Activated T-cell treated with anti-CD3 and anti-CD28 coated beads, Interleukin-2, amount 50 U/mL, for 24 hours (primary cell): Measurements from ENCODE around the gene GSE1.
A peak's percentile ranks its signal among the peaks of the same experiment; 100 is the strongest.

Source experiments
- DNase-seq: peaks from one replicate; pipeline ENCODE4 v3.0.0-alpha.2; 2020
- H3K27ac Mint-ChIP-seq: 2 replicates; pipeline ENCODE4 v1.8.0; 2020; ENCODE audit warnings: mild to moderate bottlenecking, mixed read lengths
- H3K27me3 Mint-ChIP-seq: 2 replicates; pipeline ENCODE4 v1.8.0; 2020; ENCODE audit warnings: mixed read lengths
- H3K36me3 Mint-ChIP-seq: 2 replicates; pipeline ENCODE4 v1.8.0; 2020; ENCODE audit warnings: low read depth, mixed read lengths
- H3K4me1 Mint-ChIP-seq: 2 replicates; pipeline ENCODE4 v1.8.0; 2020; ENCODE audit warnings: low read depth, mixed read lengths
- H3K4me3 Mint-ChIP-seq: 2 replicates; pipeline ENCODE4 v1.8.0; 2020; ENCODE audit warnings: mild to moderate bottlenecking, moderate library complexity, mixed read lengths
- H3K9me3 Mint-ChIP-seq: 2 replicates; pipeline ENCODE4 v1.8.0; 2020; ENCODE audit warnings: mixed read lengths

Gene GSE1

DNA sequence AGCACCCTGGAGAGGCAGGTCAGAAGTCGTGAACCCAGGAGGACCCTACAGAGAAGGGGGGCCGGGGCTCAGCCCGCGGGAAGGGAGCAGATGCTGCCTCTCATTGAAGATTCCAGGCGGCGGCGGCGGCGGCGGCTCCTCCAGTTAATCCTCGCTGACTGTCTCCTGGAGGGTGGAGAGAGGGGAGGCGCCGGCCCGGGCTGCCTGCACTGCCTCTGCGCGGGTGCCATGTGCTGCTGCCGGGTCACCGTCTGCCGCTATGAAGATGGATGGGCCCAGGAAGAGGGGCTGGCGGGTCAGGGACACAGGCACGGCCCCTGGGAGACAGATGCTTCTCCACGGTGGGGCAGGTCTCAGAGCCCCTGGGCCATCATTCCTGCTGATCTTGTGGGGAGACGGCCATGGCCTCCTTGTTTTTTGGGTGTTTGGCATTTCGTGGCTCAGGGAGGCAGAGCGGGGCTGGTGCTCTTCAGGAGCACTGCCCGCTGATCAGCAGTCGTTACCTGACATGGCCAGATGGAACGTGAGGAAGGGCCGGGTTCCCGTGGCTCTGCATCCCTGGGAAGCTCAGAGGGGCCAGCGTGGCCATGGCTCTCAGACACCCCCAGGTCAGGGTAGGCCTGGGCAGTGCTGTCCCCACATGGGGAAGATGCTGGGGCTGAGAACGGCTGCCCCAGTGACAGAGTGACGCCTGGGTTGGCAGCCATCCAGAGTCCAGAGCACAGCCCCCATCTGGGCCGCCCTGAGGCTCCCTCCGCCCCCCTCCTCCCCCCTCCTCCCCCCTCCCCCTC is 39.5 kb downstream of the GSE1 start:
- no peak for DNase-seq
- H3K9me3 Mint-ChIP-seq = no peaks in the 10 kb centered on the region
- H3K27me3 Mint-ChIP-seq = no peaks in the 10 kb centered on the region
- H3K36me3 Mint-ChIP-seq = peaks cover 38% of the 10 kb centered on the region
- H3K4me1 Mint-ChIP-seq = peaks cover 5% of the 10 kb centered on the region
- H3K27ac Mint-ChIP-seq = peak overlapping the region; percentile 18
- H3K4me3 Mint-ChIP-seq = no peak overlapping the region

DNA sequence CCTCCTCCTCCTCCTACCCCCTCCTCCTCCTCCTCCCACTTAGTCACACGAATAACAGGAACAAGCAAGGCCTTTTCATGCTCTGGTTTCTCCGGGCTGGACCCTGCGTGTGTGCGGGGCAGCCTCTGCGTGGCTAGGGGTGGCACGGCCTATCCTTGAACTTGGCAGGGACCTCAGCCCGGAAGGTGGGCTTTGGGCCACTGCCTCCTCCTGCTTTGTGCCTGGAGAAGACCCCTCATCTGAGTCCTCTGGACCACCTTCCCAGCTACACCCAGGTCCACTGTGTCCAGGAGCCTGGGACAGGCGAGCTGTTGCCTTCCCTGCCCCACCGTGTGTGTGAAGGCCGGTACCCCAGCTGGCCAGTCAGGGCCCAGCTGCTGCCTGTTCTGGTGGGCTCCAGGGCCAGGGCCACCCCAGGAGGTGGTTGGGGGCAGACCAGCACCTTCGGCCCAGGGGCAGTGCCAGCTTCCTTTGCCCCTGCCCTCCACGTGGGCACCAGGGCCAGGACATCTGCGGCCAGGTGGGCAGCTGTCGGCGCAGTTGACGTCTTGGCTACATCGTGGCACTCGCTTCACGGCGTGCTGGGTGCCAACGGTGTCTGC is 40.3 kb downstream of the GSE1 start:
- H3K36me3 Mint-ChIP-seq = peaks cover 46% of the 10 kb centered on the region
- H3K4me3 Mint-ChIP-seq = no peak overlapping the region
- H3K27me3 Mint-ChIP-seq = no peaks in the 10 kb centered on the region
- no peak for DNase-seq
- H3K4me1 Mint-ChIP-seq = peaks cover 5% of the 10 kb centered on the region
- H3K27ac Mint-ChIP-seq = no peak overlapping the region
- H3K9me3 Mint-ChIP-seq = no peaks in the 10 kb centered on the region

DNA sequence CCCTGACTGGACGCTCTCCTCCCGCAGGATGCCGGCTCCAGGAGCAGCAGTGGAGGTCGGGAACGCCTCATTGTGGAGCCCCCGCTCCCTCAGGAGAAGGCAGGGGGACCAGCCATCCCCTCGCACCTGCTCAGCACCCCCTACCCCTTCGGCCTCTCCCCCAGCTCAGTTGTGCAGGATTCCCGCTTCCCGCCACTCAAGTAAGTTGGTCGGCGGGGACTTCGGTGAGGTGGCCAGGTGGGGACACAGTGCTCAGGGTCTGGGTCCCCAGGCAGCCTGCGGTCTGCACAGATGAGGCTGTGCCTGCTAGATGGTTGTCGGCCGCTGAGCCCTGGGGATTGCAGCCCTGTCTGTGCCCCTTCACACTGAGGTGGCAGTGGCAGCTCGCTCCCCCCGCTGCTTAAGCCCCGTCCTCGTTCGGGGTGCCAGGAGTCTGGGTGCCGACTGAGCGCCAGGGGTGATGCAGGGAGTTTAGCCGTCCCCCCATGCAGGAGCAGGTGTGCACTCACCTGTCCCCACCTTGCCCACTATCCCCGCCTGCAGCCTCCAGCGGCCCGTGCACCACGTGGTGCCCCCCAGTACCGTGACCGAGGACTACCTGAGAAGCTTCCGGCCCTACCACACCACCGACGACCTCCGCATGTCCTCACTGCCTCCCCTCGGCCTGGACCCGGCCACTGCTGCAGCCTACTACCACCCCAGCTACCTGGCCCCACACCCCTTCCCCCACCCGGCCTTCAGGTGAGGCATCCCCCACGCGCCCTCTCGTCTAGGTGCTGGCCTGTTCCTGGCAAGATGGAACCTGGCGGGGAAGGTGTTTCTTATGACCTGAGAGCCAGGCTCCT is 41.4 kb downstream of the GSE1 start:
- Mint-ChIP-seq H3K9me3 (no peaks in the 10 kb centered on the region), H3K27ac (no peak overlapping the region), H3K4me3 (no peak overlapping the region), H3K36me3 (peaks cover 51% of the 10 kb centered on the region), H3K27me3 (no peaks in the 10 kb centered on the region), H3K4me1 (no peaks in the 10 kb centered on the region)
- no peak for DNase-seq

DNA sequence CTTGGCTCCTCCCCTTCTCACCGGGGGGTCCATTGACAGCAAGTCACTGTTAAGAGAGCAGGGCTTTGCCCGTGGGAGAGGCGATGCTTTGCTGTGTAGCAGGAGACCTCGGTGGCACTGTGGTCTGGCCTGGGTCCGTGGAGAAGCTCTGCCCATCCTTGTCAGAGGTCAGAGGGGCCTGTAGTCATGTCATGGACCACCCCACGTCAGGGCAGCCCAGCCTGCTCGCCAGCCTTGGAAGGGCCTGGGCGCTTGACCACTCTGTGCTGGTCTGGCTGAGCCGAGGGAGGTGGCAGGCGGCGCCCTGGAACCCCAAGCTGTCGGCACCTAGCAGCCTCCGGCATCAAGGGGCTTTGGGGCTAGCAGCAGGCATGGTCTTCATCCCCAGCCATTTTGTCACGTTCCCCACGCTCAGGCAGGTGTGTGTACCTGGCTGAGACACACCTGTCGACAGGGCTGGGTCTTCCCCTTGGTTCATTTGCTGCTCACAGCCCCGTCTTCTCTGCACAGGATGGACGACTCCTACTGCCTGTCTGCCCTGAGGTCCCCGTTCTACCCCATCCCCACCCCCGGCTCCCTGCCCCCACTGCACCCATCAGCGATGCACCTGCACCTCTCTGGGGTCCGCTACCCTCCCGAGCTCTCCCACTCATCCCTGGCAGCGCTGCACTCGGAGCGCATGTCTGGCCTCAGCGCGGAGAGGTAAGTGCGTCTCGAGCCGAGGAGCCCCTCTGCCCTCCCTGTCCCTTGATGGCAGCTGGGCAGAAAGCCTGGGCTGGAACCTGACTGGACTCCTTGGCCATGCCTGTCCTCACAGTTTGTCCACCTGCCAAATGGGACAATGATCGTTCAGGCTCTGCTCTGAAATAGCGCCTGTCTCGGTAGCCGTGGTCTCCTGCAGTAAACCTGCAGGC is 42.4 kb downstream of the GSE1 start:
- peaks cover 55% of the 10 kb centered on the region for H3K36me3 Mint-ChIP-seq

DNA sequence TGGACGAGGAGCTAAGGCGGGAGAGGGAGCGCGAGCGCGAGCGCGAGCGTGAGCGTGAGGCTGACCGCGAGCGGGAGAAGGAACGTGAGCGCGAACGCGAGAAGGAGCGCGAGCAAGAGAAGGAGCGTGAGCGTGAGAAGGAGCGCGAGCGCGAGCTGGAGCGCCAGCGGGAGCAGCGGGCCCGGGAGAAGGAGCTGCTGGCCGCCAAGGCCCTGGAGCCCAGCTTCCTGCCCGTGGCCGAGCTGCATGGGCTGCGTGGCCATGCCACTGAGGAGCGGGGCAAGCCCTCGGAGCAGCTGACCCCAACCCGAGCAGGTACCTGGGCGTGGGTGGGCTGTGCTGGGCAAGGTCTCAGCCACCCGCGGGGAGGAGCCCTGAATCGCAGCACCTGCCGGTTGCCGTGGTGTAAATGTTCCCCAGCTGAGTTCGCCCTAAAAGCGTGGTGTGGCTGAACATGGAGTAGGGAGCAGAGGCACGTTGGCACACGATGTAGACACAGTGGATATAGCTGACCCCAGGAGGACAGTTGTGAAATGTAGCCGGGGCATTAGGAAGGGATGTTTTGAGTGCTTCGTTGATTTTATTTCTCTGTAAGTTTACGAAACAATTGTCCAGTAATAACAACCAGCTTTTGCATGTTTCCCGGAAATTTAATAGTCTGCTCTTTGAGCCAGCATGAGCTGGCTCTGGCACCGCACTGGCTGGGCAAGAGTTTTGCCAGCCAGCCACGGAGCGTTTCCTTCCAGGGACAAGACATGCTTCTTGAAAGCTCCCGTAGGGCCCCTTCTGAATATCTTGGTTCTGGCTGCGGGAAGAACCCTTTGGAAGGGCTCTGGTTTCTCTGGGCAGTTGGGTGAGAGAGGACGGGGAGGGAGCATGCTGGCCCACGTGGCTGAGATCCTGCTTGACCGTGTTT is 43.5 kb downstream of the GSE1 start:
- peaks cover 60% of the 10 kb centered on the region for H3K36me3 Mint-ChIP-seq
- H3K9me3 Mint-ChIP-seq = no peaks in the 10 kb centered on the region
- H3K4me1 Mint-ChIP-seq = no peaks in the 10 kb centered on the region
- DNase-seq = no peak
- H3K4me3 Mint-ChIP-seq = no peak overlapping the region
- H3K27me3 Mint-ChIP-seq = no peaks in the 10 kb centered on the region
- peak overlapping the region; percentile 64 for H3K27ac Mint-ChIP-seq

More for the DNA sequence above, 42.4 kb downstream of the GSE1 start:
- Mint-ChIP-seq H3K4me1 (no peaks in the 10 kb centered on the region), H3K4me3 (no peak overlapping the region), H3K27me3 (no peaks in the 10 kb centered on the region), H3K27ac (no peak overlapping the region), H3K9me3 (no peaks in the 10 kb centered on the region)
- no peak for DNase-seq

DNA sequence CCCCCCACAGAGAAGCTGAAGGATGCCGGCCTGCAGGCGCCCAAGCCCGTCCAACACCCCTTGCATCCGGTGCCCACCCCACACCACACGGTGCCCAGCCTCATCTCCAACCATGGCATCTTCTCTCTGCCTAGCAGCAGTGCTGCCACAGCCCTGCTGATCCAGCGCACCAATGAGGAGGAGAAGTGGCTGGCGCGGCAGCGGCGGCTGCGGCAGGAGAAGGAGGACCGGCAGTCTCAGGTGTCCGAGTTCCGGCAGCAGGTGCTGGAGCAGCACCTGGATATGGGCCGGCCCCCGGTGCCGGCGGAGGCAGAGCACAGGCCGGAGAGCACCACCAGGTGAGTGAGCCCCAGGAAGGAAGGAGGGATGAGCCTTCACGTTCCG is 44.1 kb downstream of the GSE1 start:
- H3K9me3 Mint-ChIP-seq = no peaks in the 10 kb centered on the region
- no peak overlapping the region for H3K27ac Mint-ChIP-seq
- H3K36me3 Mint-ChIP-seq = peaks cover 63% of the 10 kb centered on the region
- no peak for DNase-seq
- H3K4me3 Mint-ChIP-seq = no peak overlapping the region
- no peaks in the 10 kb centered on the region for H3K4me1 Mint-ChIP-seq
- no peaks in the 10 kb centered on the region for H3K27me3 Mint-ChIP-seq

DNA sequence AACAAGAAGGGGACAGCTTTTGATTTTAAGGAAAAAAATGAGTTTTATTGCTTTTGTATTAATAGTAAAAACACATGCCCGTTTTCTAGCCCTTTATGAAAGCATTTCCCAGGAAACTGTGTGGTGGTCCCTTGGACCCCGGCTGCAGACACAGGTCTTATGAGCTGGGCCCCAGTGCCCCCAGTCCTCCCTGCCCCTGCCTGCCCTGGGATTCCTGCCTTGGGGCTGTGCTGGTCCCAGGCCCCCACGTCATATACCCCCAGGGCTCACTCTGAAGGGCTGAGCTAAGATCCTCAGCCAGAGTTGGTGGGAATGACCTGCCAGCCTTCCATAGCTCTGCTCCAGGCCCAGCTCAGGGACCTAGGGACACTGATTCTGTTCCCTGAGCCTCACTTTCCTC is 44.9 kb downstream of the GSE1 start:
- Mint-ChIP-seq H3K27ac (no peak overlapping the region), H3K27me3 (no peaks in the 10 kb centered on the region), H3K4me1 (no peaks in the 10 kb centered on the region), H3K9me3 (no peaks in the 10 kb centered on the region), H3K36me3 (peaks cover 68% of the 10 kb centered on the region), H3K4me3 (no peak overlapping the region)
- DNase-seq = no peak

DNA sequence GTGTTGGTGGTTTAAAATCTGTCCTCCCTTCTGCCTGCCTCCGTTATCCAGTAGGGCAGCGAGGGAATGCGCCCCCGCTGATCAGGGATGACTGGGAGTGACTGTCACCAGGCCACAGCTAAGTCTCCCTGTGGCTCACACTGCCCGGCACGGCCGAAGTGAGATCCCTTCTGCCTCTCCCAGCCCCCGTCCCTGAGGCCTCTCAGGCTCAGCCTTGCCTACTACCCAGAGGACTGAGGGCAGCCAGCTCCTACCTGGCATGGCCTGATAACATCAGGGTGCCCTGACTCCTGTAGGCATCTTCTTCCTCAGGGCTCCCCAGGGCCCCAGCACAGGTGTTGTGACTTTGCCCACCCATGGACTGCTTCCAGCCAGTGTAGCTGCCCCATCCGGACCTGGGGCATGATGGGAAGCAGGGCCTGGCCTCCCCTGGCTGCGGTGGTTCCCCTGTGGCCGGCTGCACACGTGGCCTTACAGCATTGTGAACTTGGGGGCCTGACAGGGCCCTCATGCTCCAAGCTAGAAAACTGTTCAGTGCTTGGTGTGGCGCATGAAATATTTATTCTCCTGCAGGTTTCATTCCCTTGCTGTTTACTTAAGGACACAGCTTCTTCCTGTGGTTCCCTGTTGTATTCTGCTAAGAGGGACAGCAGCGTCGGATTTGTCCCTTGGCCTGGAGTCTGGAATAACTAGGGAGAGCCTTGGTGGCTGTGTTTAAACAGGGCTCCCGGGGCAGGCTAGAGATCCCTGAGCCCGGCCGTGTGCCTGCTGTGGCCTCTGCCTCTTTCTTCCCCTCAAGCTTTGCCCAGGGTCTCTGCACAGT is 45.6 kb downstream of the GSE1 start:
- H3K36me3 Mint-ChIP-seq = peaks cover 74% of the 10 kb centered on the region
- DNase-seq = no peak
- H3K4me1 Mint-ChIP-seq = no peaks in the 10 kb centered on the region
- no peaks in the 10 kb centered on the region for H3K27me3 Mint-ChIP-seq
- H3K9me3 Mint-ChIP-seq = no peaks in the 10 kb centered on the region
- H3K27ac Mint-ChIP-seq = no peak overlapping the region
- H3K4me3 Mint-ChIP-seq = no peak overlapping the region

DNA sequence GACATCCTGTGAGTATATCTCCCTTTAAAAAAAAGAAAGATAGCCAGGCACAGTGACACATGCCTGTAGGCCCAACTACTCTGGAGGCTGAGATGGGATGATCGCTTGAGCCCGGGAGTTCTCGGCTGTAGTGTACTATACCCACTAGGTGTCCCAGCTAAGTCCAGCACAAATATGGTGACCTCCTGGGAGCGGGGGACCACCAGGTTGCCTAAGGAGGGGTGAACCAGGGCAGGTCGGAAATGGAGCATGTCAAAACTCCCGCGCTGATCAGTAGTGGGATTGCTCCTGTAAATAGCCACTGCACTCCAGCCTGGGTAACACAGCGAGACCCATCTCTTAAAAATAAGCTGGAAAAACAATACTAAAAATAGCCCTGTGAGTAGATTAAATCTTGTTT is 46.2 kb downstream of the GSE1 start:
- Mint-ChIP-seq H3K4me1 (no peaks in the 10 kb centered on the region), H3K36me3 (peaks cover 78% of the 10 kb centered on the region), H3K4me3 (no peak overlapping the region), H3K27me3 (no peaks in the 10 kb centered on the region), H3K9me3 (no peaks in the 10 kb centered on the region), H3K27ac (no peak overlapping the region)
- DNase-seq = no peak

DNA sequence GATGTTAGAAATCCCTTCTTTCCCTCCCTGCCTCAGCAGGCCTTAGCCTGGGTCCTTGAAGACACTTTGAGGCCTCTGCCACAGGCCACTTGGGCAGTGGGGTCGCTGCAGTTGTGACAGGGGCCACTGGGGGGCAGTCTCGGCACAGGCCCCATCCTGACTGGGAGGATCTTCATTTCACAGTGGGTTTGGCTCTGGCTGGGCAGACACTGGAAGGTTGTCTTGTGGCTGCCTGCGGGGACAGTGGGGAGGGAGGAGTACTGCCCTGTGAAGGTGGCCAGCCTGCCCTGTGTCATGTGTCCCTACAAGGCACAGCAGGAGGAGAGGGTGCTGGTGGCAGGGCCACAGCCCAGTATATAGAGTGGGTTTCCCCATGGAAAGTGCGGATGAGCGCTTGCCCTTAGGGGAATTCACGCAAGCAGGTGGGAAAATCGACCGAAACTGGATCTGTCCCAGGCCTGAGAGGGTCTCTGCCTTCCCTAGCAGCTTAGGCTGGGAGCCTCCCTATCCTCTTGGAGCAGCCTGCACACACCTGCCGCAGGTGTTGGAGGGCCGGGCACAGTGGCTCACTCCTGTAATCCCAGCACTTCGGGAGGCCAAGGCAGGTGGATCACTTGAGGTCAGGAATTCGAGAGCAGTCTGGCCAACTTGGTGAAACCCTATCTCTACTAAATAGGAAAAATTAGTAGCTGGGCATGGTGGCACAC is 46.8 kb downstream of the GSE1 start:
- Mint-ChIP-seq H3K4me1 (no peaks in the 10 kb centered on the region), H3K4me3 (no peak overlapping the region), H3K9me3 (no peaks in the 10 kb centered on the region), H3K36me3 (peaks cover 81% of the 10 kb centered on the region), H3K27me3 (no peaks in the 10 kb centered on the region), H3K27ac (no peak overlapping the region)
- DNase-seq = peak; percentile 82

DNA sequence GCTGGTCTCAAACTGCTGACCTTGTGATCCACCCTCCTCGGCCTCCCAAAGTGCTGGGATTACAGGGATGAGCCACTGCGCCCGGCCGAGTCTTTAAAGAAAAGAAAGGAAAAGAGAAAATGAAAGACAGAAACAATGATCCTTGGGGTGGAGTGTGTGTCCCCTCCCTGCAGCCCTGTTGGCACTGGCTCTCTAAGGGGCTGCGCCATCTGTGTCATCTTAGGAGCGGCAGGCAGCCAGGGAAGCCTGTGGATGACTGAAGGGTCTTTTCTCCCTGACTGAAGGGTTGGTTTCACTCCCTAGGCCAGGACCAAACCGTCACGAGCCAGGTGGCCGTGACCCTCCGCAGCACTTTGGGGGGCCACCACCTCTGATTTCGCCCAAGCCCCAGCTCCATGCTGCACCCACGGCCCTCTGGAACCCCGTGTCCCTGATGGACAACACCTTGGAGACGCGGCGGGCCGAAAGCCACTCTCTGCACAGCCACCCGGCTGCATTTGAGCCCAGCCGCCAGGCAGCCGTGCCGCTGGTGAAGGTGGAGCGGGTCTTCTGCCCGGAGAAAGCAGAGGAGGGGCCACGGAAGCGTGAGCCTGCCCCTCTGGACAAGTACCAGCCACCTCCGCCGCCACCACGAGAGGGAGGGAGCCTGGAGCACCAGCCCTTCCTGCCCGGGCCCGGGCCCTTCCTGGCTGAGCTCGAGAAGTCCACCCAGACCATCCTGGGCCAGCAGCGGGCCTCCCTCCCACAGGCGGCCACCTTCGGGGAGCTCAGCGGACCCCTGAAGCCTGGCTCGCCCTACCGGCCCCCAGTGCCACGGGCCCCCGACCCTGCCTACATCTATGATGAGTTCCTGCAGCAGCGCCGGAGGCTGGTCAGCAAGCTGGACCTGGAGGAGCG is 48.0 kb downstream of the GSE1 start:
- H3K36me3 Mint-ChIP-seq = peaks cover 86% of the 10 kb centered on the region
- H3K27ac Mint-ChIP-seq = no peak overlapping the region

More for the DNA sequence above, 48.0 kb downstream of the GSE1 start:
- Mint-ChIP-seq H3K9me3 (no peaks in the 10 kb centered on the region), H3K4me1 (no peaks in the 10 kb centered on the region), H3K4me3 (no peak overlapping the region), H3K27me3 (no peaks in the 10 kb centered on the region)
- DNase-seq = no peak
